HUES48 (cell line): ENCODE results near the gene CHMP2A.
"Not testable (repeated sequence)": the region's sequence is repeated elsewhere in the genome, so short reads cannot be mapped to it uniquely, and the experiment has no call there.

ENCODE experiments used
- H3K27ac ChIP-seq: one replicate; pipeline ENCODE4 v1.7.0; 2013; ENCODE audit warnings: low read depth, low read length, inconsistent platforms
- H3K27me3 ChIP-seq: 2 replicates; pipeline ENCODE4 v1.6.1; 2013; ENCODE audit warnings: mild to moderate bottlenecking, low read length; ENCODE audit not compliant: control insufficient read depth, insufficient read depth
- H3K36me3 ChIP-seq: 2 replicates; pipeline ENCODE4 v1.6.1; 2013; ENCODE audit warnings: low read length; ENCODE audit not compliant: control insufficient read depth, insufficient read depth
- H3K4me1 ChIP-seq: 2 replicates; pipeline ENCODE4 v1.6.1; 2013; ENCODE audit warnings: mild to moderate bottlenecking, low read length; ENCODE audit not compliant: control insufficient read depth, insufficient read depth
- H3K4me3 ChIP-seq: 2 replicates; pipeline ENCODE4 v1.5.1; 2013; ENCODE audit warnings: mild to moderate bottlenecking, low read depth, low read length
- H3K9ac ChIP-seq: 2 replicates; pipeline ENCODE4 v1.6.1; 2013; ENCODE audit warnings: mild to moderate bottlenecking, low read depth, low read length, moderate library complexity
- H3K9me3 ChIP-seq: 2 replicates; pipeline ENCODE4 v1.6.1; 2013; ENCODE audit warnings: low read length; ENCODE audit not compliant: control insufficient read depth, insufficient read depth

The CHMP2A gene

DNA sequence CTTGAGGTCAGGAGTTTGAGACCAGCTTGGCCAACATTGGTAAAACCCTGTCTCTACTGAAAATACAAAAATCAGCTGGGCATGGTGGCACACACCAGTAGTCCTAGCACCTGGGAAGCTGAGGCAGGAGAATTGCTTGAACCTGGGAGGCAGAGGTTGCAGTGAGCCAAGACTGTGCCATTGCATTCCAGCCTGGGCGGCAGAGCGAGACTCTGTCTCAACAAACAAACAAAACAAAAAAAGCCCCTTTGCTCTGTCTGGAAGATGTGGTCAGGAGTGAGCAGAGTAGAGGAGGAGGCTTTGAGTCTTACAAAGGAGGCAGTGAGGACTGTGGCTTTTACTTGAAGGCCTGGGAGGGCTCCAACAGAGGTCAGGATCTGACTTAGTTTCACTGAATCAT is 22.7 kb upstream of the CHMP2A start:
- H3K4me3 ChIP-seq, H3K27ac ChIP-seq, H3K4me1 ChIP-seq, H3K9ac ChIP-seq, H3K36me3 ChIP-seq, H3K9me3 ChIP-seq, H3K27me3 ChIP-seq: not testable (repeated sequence)

DNA sequence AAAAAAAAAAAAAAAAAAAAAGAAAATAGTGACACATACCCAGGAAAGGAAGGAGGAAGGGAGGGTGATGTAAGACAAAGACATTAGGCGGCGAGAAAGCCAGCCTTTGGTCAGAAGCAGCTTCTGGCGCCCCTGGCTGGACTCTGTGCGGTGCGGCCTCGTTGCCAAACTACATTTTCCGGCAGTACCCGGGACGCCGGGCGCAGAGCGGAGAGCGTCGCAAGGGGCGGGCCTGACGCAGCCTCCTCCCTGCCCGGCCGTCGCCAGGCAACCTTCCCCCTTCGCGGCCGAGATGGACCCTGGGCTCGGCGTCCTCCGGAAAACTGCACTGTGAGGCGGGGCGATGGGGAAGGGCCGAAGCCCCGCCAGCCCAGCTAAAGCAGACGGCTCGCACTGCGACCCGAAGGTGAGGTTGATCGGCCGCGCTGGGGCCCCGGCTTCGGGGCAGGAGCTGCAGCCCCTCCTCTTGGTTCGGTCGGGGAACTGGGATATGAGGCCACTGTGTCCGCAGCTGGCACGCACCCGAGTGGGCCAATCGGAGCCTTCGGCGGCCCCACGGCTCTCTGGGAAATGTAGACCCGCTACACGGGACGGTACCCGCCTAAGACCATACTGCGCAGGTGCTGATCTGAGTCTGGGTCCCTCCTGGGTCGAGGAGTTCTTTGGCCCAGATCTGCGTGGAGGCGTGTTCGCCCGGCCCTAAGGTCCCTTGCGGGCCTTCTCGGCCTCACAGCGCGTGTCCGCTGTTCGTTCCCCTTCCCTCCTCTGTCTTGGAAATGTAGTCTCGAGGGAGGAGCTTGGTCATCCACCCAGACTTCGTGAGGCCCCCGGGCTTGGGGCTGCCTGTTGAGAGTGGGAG is 20.5 kb upstream of the CHMP2A start:
- H3K27me3 ChIP-seq, result no peaks in the 10 kb centered on the region
- H3K27ac ChIP-seq, result peak overlapping the region; percentile 91
- H3K36me3 ChIP-seq, result peaks cover 10% of the 10 kb centered on the region
- peak overlapping the region; percentile 52 for H3K9ac ChIP-seq
- peaks cover 5% of the 10 kb centered on the region; the same call in 1 of the 2 replicates for H3K4me1 ChIP-seq
- H3K4me3 ChIP-seq, result peak overlapping the region; percentile 83
- no peaks in the 10 kb centered on the region for H3K9me3 ChIP-seq

DNA sequence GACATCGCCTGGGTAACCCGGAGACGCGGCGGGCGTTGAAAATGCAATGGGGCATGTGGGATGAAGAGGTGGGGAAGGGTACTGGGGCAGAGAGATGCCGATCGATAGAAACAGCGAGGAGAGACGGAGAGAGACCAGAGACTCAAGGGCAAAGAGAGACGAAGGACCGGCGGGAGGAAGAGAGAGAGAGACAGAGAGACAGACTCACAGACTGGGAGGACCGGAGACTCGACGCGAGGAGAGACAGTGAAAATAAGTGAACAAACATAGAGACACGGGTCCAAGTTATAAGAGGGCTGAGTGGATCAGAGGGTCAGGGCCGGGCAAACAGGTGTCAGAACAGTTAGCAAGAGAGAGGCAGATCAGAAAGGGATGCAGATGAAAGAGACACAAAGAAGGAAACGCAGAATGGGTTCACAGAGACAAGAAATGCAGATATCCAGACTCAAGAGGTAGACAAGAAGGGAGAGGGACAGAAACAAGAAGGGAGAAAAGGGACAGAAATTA is 18.8 kb upstream of the CHMP2A start:
- Histone ChIP-seq H3K9me3 (no peaks in the 10 kb centered on the region), H3K27me3 (no peaks in the 10 kb centered on the region), H3K4me1 (peaks cover 5% of the 10 kb centered on the region; the same call in 1 of the 2 replicates), H3K9ac (no peak overlapping the region), H3K36me3 (peaks cover 27% of the 10 kb centered on the region), H3K4me3 (peak overlapping the region; percentile 75), H3K27ac (peak overlapping the region; percentile 95)

GRCh38 chr19:58572818-58573657 is 18.1 kb upstream of the CHMP2A start, which contains the start of gene MZF1:
MZF1 (minus strand) TSS chr19:58573335; CDS start chr19:58571389, 1,946 bp downstream.
- Histone ChIP-seq H3K27ac (peak within 1 kb of the TSS; percentile 95), H3K4me1 (peaks cover 5% of the 10 kb centered on the region; the same call in 1 of the 2 replicates), H3K36me3 (peaks cover 28% of the 10 kb centered on the region)

GRCh38 chr19:58572026-58572817 is 17.3 kb upstream of the CHMP2A start:
- Histone ChIP-seq H3K36me3 (peaks cover 32% of the 10 kb centered on the region), H3K4me1 (peaks cover 5% of the 10 kb centered on the region; the same call in 1 of the 2 replicates), H3K27ac (peak overlapping the region; percentile 95), H3K27me3 (no peaks in the 10 kb centered on the region), H3K4me3 (peak overlapping the region; percentile 75), H3K9me3 (no peaks in the 10 kb centered on the region), H3K9ac (no peak overlapping the region)

More at GRCh38 chr19:58572818-58573657, 18.1 kb upstream of the CHMP2A start, which contains the start of gene MZF1:
- Histone ChIP-seq H3K9ac (peak within 1 kb of the TSS; percentile 90), H3K4me3 (peak within 1 kb of the TSS; percentile 75), H3K9me3 (no peaks in the 10 kb centered on the region), H3K27me3 (no peaks in the 10 kb centered on the region)

- H3K27ac ChIP-seq, result no peak overlapping the region
- H3K9me3 ChIP-seq, result no peaks in the 10 kb centered on the region
- H3K36me3 ChIP-seq, result peaks cover 37% of the 10 kb centered on the region
- no peak overlapping the region for H3K4me3 ChIP-seq
- no peak overlapping the region for H3K9ac ChIP-seq
- no peaks in the 10 kb centered on the region for H3K27me3 ChIP-seq
- peaks cover 5% of the 10 kb centered on the region; the same call in 1 of the 2 replicates for H3K4me1 ChIP-seq
Measured at GRCh38 chr19:58571575-58571947, 16.7 kb upstream of the CHMP2A start.

- Histone ChIP-seq H3K4me1 (peaks cover 5% of the 10 kb centered on the region; the same call in 1 of the 2 replicates), H3K9ac (no peak overlapping the region), H3K36me3 (peaks cover 39% of the 10 kb centered on the region), H3K27me3 (no peaks in the 10 kb centered on the region), H3K27ac (no peak overlapping the region), H3K4me3 (no peak overlapping the region), H3K9me3 (no peaks in the 10 kb centered on the region)
Measured at GRCh38 chr19:58570770-58571574, 16.1 kb upstream of the CHMP2A start.

DNA sequence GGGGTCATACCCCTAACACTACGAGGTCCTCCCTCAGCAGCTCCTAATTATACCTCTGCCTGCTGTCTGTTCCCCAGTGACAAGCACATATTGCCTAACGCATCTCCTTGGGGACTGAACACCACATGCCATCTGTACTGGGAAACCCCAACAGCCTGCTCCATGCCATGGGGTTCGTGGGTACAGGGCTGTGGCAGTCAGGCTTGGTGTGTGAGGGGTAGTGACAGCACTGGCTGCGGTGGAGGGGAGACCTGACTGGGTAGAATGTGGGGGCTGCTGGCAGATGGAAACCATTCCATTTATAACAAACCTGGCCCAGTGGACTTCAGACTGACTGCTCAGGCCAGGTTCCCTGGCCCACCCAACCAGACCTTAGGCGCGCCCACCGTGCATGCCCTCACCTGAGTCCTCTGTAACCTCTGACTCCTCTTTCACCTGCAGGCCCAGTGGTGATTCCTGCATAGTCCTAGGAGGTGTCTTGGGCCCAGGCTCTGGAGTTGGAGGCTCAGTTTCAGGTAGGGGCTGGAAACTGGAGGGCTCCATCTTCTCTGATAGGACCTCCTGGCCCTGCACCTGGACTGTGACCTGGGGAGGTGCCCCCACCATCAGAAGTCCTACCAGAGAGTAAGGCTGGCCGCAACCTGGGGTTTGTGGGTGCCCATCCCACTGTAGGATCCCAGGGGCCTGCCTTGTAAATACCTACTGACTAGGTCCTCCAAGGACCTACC is 15.2 kb upstream of the CHMP2A start:
- Histone ChIP-seq H3K27me3 (no peaks in the 10 kb centered on the region), H3K27ac (no peak overlapping the region), H3K36me3 (peaks cover 39% of the 10 kb centered on the region), H3K4me1 (peaks cover 5% of the 10 kb centered on the region; the same call in 1 of the 2 replicates), H3K9ac (no peak overlapping the region), H3K4me3 (no peak overlapping the region), H3K9me3 (no peaks in the 10 kb centered on the region)

- H3K4me3 ChIP-seq, result no peak overlapping the region
- H3K36me3 ChIP-seq, result peaks cover 39% of the 10 kb centered on the region
- no peak overlapping the region for H3K27ac ChIP-seq
- H3K9me3 ChIP-seq, result no peaks in the 10 kb centered on the region
- 0 out of 2 replicates have a peak, but pooled peaks cover 3% of the 10 kb centered on the region for H3K27me3 ChIP-seq
- H3K4me1 ChIP-seq, result peaks cover 5% of the 10 kb centered on the region; the same call in 1 of the 2 replicates
- H3K9ac ChIP-seq, result no peak overlapping the region
Measured at GRCh38 chr19:58569191-58569942, 14.5 kb upstream of the CHMP2A start.
